ENCODE data around the gene DNM3. TPM values are rescaled to one million over a fixed set of nuclear protein-coding genes. Genes with fewer than 3 reads are reported as not detected.
A peak's percentile ranks its signal among the peaks of the same experiment; 100 is the strongest.

DNM3 gene
- total and polyA plus RNA-seq, 2 donors (not counting 3 experiments of a cell fraction or from before 2014, with no cell fraction given), result 1.4 to 2.5 TPM

- FAIRE-seq, result no peak
- TF ChIP-seq EZH2 (IDR thresholded peaks at IDR 0.05; ENCODE audit: borderline replicate concordance, low read depth, low read length, severe bottlenecking) (no peak), FOS (IDR thresholded peaks at IDR 0.05; ENCODE audit: borderline replicate concordance, insufficient read depth, low read length) (no peak), GATA2 (IDR thresholded peaks at IDR 0.05; ENCODE audit: insufficient read depth, insufficient read length, low read depth, low read length) (no peak), POLR2A (IDR thresholded peaks at IDR 0.05; ENCODE audit: low read depth, low read length) (no peak), POLR2AphosphoS5 (IDR thresholded peaks at IDR 0.05; ENCODE audit: insufficient read depth, low read depth, low read length) (no peak)
- no peaks in the 10 kb centered on the region for H3K36me3 ChIP-seq (ENCODE audit: control insufficient read depth in 2 of 2, extremely low read depth in 1 of 2, insufficient read depth in 2 of 2, low read length in 2 of 2)
- no peaks in the 10 kb centered on the region for H3K9me1 ChIP-seq (replicated peaks; ENCODE audit: control insufficient read depth, extremely low read depth, insufficient read depth, low read length)
- H3K9me3 ChIP-seq (replicated peaks; ENCODE audit: control insufficient read depth, insufficient read depth, low read length), result no peaks in the 10 kb centered on the region
- no peak for DNase-seq (ENCODE audit: low read depth, low spot score)
- no peaks in the 10 kb centered on the region for H4K20me1 ChIP-seq (replicated peaks; ENCODE audit: control insufficient read depth, extremely low read depth, insufficient read depth, low read length)
- no TSS peak for BruUV-seq (replicated peaks)
- no peak overlapping the region for H3K4me2 ChIP-seq (ENCODE audit: insufficient read depth, low read length)
- H3K27ac ChIP-seq (ENCODE audit: insufficient read depth, low read depth, low read length), result no peak overlapping the region
- peaks cover 6% of the 10 kb centered on the region for H3K79me2 ChIP-seq (ENCODE audit: control insufficient read depth, insufficient read depth, low read length)
- dilution Hi-C loops (cut with MboI; ENCODE audit: extremely low pct_ligation_motif_present, low sequenced_read_pairs) (no loop called here), intact Hi-C loops (cut with micrococcal nuclease) (loop anchor here (10.0 kb wide), 1 partner anchor 757 kb away; no protein-coding TSS in a partner anchor)
- H3K4me1 ChIP-seq (ENCODE audit: control insufficient read depth, extremely low read depth, insufficient read depth, low read length), result peaks cover 26% of the 10 kb centered on the region
- no peak overlapping the region for H3K9ac ChIP-seq (replicated peaks; ENCODE audit: extremely low read depth, insufficient read depth, low read length)
- no peaks in the 10 kb centered on the region for H3K27me3 ChIP-seq (ENCODE audit: control insufficient read depth in 2 of 2, insufficient read depth in 2 of 2, low read length in 2 of 2)
- H2AFZ ChIP-seq (ENCODE audit: low read depth, low read length), result no peak overlapping the region
- H3K4me3 ChIP-seq (replicated peaks in 1 of 3; ENCODE audit: insufficient read depth in 1 of 3, low read depth in 1 of 3, low read length in 3 of 3), result no peak overlapping the region
- CTCF ChIA-PET, result interaction anchor here (1.4 to 3.3 kb wide), 7 partner anchors 11 to 251 kb away, joined by 4 to 14 read pairs (median 6); no protein-coding TSS in a partner anchor
- POLR2A ChIA-PET, result no interaction called here
Observed at GRCh38 chr1:172148213-172148612, 306.9 kb downstream of the DNM3 start.

GRCh38 chr1:172148707-172149106 is 307.4 kb downstream of the DNM3 start:
- Histone ChIP-seq H2AFZ (ENCODE audit: low read depth, low read length) (peak overlapping the region; percentile 18), H3K27me3 (ENCODE audit: control insufficient read depth in 2 of 2, insufficient read depth in 2 of 2, low read length in 2 of 2) (no peaks in the 10 kb centered on the region), H3K4me3 (replicated peaks in 1 of 3; ENCODE audit: insufficient read depth in 1 of 3, low read depth in 1 of 3, low read length in 3 of 3) (no peak overlapping the region), H3K9ac (replicated peaks; ENCODE audit: extremely low read depth, insufficient read depth, low read length) (no peak overlapping the region), H3K9me3 (replicated peaks; ENCODE audit: control insufficient read depth, insufficient read depth, low read length) (no peaks in the 10 kb centered on the region), H4K20me1 (replicated peaks; ENCODE audit: control insufficient read depth, extremely low read depth, insufficient read depth, low read length) (no peaks in the 10 kb centered on the region), H3K36me3 (ENCODE audit: control insufficient read depth in 2 of 2, extremely low read depth in 1 of 2, insufficient read depth in 2 of 2, low read length in 2 of 2) (no peaks in the 10 kb centered on the region), H3K4me1 (ENCODE audit: control insufficient read depth, extremely low read depth, insufficient read depth, low read length) (peaks cover 24% of the 10 kb centered on the region), H3K79me2 (ENCODE audit: control insufficient read depth, insufficient read depth, low read length) (peaks cover 3% of the 10 kb centered on the region), H3K27ac (ENCODE audit: insufficient read depth, low read depth, low read length) (no peak overlapping the region), H3K4me2 (ENCODE audit: insufficient read depth, low read length) (no peak overlapping the region), H3K9me1 (replicated peaks; ENCODE audit: control insufficient read depth, extremely low read depth, insufficient read depth, low read length) (no peaks in the 10 kb centered on the region)
- ChIA-PET CTCF (interaction anchor here (0.9 to 3.3 kb wide), 8 partner anchors 11 to 251 kb away, joined by 4 to 14 read pairs (median 6); no protein-coding TSS in a partner anchor), POLR2A (interaction anchor here (0.6 kb wide), 1 partner anchor 33 kb away, joined by 3 read pairs; no protein-coding TSS in a partner anchor)
- TF ChIP-seq EZH2 (IDR thresholded peaks at IDR 0.05; ENCODE audit: borderline replicate concordance, low read depth, low read length, severe bottlenecking), result no peak
- no peak for TF ChIP-seq CTCF (IDR thresholded peaks at IDR 0.05; ENCODE audit: extremely low read depth in 1 of 2, insufficient read depth in 1 of 2, low read depth in 1 of 2, low read length in 2 of 2)
- no peak for TF ChIP-seq JUN (IDR thresholded peaks at IDR 0.05; ENCODE audit: borderline replicate concordance, insufficient read depth, insufficient read length, low read depth)
- no peak for TF ChIP-seq POLR2AphosphoS5 (IDR thresholded peaks at IDR 0.05; ENCODE audit: insufficient read depth, low read depth, low read length)
- no peak for TF ChIP-seq MYC (IDR thresholded peaks at IDR 0.05; ENCODE audit: low read depth, low read length)
- no peak for TF ChIP-seq POLR2A (IDR thresholded peaks at IDR 0.05; ENCODE audit: low read depth, low read length)
- no peak for TF ChIP-seq MAX (IDR thresholded peaks at IDR 0.05; ENCODE audit: insufficient read depth, insufficient read length)
- no peak for TF ChIP-seq GATA2 (IDR thresholded peaks at IDR 0.05; ENCODE audit: insufficient read depth, insufficient read length, low read depth, low read length)
- TF ChIP-seq FOS (IDR thresholded peaks at IDR 0.05; ENCODE audit: borderline replicate concordance, insufficient read depth, low read length), result no peak
- no peak for FAIRE-seq
- intact Hi-C loops (cut with micrococcal nuclease), result loop anchor here (10.0 kb wide), 1 partner anchor 756 kb away; no protein-coding TSS in a partner anchor
- no TSS peak for BruUV-seq (replicated peaks)
- dilution Hi-C loops (cut with MboI; ENCODE audit: extremely low pct_ligation_motif_present, low sequenced_read_pairs), result no loop called here
- peak; percentile 41 for DNase-seq (ENCODE audit: low read depth, low spot score)
